ENCODE measurements around the gene APOBEC3G.
"Not testable (repeated sequence)": the region's sequence is repeated elsewhere in the genome, so short reads cannot be mapped to it uniquely, and the experiment has no call there.

Gene APOBEC3G

DNA sequence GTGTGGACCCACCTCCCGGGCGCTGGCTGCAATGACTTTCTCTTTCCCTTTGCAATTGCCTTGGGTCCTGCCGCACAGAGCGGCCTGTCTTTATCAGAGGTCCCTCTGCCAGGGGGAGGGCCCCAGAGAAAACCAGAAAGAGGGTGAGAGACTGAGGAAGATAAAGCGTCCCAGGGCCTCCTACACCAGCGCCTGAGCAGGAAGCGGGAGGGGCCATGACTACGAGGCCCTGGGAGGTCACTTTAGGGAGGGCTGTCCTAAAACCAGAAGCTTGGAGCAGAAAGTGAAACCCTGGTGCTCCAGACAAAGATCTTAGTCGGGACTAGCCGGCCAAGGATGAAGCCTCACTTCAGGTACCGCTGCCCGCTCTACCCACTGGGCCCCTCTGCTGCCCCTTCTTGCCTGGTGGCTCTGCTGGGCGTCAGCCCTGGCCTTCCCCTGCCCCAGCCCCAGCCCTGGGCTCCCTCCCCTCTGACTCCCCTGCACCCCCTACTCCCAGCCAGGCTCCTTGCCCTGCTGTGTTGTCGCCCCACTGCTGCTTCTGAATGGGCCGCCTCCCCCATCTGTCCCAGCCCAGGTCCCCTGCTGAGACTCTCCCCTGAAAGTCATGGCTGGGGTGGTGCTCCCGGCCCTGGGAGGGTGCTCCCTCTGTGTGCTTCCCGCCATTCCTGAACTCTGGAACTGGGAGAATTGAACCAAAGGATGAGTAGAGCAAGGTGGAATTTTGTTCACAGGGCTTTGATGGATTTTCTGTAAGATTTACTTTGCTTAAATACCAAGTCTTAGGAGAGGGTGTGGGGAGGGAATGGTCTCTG, at the start of gene APOBEC3G:
APOBEC3G (plus strand) TSS at position 250 of the 815 bp plus-strand sequence; CDS start at position 337, 87 bp downstream.
- peak in 10 of 56 donors; percentile 2 to 25 (median 8) for DNase-seq

DNA sequence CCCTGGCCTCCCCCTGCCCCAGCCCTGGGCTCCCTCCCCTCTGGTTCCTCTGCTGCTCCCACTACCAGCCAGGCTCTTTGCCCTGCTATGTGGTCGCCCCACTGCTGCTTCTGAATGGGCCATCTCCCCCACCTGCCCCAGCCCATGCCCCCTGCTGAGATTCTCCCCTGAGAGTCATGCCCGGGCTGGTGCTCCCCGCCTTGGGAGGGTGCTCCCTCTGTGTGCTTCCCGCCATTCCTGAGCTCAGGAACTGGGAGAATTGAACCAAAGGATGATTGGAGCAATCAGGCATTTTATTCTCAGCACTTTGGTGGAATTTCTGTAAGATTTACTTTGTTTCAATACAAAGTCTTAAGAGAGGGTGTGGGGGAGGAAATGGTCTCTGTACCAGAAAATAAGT, 49.4 kb upstream of the APOBEC3G start:
- no peak for DNase-seq

DNA sequence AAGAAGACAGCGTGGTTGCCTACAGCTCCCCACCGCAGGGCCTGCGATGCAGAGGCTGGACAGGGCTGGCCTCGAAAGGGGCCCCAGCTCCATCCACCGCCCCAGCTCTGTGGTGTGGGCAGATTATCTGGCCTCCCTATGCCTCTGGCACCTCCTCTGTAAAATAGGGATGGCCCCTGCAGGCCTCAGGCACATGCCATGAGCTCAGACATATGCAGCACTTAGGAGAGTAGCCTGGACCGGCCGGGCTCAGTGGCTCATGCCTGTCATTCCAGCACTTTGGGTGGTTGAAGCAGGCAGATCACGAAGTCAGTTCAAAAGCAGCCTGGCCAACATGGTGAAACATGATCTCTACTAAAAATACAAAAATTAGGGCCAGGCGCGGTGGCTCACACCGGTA, 48.8 kb upstream of the APOBEC3G start:
- DNase-seq = no peak

DNA sequence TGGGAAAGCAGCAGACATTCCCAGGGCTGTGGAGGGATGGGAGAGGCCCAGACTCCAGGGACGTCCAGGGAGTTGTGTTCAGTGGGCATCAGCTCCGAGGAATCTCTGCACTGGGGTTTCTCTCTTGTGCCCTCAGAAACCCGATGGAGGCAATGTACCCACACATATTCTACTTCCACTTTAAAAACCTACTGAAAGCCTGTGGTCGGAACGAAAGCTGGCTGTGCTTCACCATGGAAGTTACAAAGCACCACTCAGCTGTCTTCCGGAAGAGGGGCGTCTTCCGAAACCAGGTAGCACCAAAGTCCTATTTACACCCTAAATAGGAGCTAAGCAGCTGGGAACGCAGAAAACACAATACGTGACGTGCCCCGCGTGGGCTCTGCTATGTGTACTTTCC, 47.8 kb upstream of the APOBEC3G start:
- DNase-seq = no peak

DNA sequence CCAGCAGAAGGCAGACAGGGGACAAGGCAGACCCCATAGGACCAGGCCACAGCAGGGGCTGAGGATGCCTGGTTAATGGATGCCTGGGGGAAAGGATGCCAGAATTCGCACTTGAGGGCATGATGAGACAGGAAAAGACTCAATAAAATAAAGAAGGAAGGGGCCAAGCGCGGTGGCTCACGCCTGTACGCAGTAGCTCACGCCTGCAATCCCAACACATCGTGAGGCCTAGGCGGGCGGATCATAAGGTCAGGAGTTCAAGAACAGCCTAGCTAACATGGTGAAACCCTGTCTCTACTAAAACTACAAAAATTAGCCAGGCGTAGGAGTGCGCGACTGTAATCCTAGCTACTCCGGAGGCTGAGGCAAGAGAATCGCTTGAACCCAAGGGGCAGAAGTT, 46.4 kb upstream of the APOBEC3G start:
- DNase-seq = no peak

DNA sequence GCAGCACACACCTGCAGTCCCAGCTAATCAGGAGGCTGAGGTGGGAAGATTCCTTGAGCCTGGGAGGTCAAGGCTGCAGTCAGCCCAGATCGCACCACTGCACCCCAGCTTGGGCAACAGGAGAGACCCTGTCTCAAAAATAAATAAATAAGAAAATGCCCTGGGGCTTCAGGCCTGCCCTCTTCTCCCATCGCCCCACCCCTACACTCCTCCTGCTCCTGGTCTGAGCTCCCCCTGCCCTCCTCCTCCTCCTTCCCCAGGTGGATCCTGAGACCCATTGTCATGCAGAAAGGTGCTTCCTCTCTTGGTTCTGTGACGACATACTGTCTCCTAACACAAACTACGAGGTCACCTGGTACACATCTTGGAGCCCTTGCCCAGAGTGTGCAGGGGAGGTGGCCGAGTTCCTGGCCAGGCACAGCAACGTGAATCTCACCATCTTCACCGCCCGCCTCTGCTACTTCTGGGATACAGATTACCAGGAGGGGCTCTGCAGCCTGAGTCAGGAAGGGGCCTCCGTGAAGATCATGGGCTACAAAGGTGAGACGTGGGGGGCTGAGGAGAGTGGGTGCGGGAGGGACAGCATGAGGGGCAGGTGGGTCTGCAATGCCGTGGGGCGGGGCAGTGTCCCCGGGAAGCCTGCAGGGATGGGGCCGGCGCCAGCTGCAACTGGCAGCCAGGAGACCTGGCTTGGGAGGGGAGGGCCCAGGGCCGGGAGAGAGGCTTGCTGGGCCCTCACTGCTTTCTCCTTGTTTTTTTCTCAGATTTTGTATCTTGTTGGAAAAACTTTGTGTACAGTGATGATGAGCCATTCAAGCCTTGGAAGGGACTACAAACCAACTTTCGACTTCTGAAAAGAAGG, 45.4 kb upstream of the APOBEC3G start:
- DNase-seq = not testable (repeated sequence)

DNA sequence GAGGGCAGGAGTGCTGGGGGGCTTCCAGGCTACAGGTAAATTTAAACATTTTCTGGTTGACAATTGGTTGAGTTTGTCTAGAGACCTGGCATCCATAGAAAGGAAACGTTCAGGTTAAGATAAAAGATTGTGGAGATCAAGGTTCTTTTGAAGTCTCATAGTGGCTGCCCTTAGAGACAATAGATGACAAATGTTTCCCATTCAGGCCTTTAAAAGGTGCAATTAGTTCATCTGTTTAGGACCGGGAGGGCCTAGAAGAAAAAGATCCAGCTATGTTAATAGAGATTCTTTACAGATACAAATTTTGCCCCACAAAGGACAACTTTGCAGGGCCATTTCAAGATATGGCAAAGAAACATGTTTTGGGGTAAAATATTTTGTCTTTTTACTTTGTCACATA, 40.0 kb upstream of the APOBEC3G start:
- not testable (repeated sequence) for DNase-seq

DNA sequence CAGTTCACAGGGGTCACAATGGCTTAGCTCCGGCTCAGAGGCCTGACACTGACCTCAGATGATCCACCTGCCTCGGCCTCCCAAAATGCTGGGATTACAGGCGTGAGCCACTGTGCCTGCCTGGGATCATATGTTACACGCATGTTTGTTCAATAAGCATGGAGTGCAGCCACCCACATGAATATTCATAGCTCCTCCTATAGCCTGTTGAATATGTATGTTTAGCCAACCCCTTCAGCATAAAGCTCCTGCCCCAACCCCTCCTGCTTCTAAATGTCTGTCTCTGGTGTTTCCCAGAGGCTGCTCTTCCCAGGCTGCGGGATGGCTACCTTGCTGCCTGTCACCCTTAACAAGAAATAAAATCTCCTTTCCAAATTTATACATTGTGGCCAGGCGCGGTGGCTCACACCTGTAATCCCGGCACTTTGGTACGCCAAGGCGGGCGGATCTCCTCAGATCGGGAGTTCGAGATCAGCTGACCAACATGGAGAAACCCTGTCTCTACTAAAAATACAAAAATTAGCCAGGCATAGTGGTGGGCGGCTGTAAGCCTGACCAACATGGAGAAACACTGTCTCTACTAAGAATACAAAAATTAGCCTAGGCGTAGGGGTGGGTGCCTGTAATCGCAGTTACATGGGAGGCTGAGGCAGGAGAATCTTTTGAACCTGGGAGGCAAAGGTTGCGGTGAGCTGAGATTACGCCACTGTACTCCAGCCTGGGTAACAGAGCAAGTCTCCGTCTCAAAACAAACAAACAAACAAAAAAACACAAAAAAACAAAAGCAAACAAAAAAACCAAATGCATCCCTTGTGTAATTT, 37.6 kb upstream of the APOBEC3G start:
- no peak for DNase-seq

DNA sequence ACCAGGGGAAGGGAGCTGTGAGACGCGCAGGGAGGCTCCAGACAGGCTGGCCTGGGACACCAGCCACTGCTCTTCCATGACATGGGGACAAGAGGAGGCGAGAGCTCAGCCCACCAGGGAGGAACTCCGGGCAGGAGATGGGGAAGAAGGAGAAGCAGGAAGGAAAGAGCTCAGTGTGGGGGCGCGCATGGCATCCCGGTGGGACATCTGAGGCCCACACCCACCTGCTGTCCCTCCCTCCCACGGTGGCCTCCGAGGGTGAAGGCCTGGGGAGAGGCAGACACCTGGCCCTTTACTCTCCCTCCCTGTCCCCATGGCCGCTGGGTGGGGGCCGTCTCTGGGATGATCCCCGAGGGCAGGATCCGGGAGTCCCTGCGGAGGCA, 36.9 kb upstream of the APOBEC3G start:
- DNase-seq = not testable (repeated sequence)

DNA sequence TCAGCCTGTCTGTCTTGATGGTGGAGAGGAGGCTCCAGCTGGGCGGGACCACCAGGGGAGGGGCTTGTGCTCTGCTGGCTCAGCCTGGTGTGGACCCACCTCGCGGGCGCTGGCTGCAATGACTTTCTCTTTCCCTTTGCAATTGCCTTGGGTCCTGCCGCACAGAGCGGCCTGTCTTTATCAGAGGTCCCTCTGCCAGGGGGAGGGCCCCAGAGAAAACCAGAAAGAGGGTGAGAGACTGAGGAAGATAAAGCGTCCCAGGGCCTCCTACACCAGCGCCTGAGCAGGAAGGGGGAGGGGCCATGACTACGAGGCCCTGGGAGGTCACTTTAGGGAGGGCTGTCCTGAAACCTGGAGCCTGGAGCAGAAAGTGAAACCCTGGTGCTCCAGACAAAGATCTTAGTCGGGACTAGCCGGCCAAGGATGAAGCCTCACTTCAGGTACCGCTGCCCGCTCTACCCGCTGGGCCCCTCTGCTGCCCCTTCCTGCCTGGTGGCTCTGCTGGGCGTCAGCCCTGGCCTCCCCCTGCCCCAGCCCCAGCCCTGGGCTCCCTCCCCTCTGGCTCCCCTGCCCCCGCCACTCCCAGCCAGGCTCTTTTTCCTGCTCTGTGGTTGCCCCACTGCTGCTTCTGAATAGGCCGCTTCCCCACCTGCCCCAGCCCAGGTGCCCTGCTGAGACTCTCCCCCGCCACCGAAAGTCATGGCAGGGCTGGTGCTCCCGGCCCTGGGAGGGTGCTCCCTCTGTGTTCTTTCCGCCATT, 36.4 kb upstream of the APOBEC3G start, which contains the start of gene APOBEC3F:
APOBEC3F (plus strand) TSS at position 327 of the 759 bp plus-strand sequence; CDS start at position 424, 97 bp downstream.
- peak in 3 of 56 donors; percentile 12 to 35 (median 19) for DNase-seq

DNA sequence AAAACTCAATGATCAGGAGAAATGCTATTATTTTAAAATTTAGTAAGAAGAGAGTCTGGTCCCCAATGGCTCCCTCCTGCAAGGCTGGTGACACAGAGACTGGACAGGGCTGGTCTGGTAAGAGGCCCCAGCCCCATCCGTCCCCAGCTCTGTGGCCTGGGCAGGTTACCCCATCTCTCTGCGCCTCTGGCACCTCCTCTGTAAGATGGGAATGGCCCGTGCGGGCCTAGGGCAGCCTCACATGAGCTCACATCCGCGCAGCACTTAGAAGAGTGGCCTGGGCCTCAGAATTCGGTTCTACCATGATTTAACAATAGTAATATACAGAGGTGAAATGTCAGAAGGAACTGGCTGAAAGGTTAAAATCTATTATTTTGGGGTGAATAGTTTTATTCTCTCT, 35.2 kb upstream of the APOBEC3G start:
- no peak for DNase-seq

DNA sequence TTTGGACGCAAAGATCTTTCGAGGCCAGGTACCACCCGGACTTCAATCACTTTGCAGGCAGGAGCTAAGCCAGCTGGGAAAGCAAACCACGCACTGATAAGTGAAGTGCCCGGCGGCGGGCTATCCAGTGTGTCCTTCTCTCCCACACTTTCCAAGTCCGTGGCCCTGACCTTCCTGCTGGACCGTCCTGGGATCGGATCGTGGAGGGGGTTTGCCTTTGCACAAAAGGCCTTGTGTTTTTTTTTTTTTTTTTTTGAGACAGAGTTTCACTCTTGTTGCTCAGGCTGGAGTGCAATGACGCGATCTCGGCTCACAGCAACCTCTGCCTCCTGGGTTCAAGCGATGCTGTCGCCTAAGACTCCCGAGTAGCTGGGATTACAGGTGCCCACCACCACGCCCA, 34.0 kb upstream of the APOBEC3G start:
- DNase-seq = not testable (repeated sequence)

DNA sequence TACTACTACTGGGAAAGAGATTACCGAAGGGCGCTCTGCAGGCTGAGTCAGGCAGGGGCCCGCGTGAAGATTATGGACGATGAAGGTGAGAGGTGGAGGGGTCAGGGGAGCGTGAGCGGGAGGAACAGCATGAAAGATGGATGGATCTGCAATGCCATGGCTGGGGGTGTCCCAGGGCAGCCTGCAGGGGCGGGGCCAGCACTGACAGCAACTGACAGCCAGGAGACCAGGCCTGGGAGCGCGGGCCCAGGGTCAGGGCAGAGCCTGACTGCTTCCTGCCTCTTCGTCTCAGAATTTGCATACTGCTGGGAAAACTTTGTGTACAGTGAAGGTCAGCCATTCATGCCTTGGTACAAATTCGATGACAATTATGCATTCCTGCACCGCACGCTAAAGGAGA, 31.9 kb upstream of the APOBEC3G start:
- DNase-seq = not testable (repeated sequence)

DNA sequence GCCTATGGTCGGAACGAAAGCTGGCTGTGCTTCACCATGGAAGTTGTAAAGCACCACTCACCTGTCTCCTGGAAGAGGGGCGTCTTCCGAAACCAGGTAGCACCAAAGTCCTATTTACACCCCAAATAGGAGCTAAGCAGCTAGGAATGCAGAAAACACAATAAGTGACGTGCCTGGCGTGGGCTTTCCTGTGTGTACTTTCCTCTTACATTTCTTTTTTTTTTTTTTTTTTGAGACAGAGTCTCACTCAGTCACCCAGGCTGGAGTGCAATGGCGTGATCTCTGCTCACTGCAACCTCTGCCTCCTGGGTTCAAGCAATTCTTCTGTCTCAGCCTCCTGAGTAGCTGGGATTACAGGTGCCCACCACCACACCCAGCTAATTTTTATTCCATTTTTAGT, 27.6 kb upstream of the APOBEC3G start:
- DNase-seq = not testable (repeated sequence)

DNA sequence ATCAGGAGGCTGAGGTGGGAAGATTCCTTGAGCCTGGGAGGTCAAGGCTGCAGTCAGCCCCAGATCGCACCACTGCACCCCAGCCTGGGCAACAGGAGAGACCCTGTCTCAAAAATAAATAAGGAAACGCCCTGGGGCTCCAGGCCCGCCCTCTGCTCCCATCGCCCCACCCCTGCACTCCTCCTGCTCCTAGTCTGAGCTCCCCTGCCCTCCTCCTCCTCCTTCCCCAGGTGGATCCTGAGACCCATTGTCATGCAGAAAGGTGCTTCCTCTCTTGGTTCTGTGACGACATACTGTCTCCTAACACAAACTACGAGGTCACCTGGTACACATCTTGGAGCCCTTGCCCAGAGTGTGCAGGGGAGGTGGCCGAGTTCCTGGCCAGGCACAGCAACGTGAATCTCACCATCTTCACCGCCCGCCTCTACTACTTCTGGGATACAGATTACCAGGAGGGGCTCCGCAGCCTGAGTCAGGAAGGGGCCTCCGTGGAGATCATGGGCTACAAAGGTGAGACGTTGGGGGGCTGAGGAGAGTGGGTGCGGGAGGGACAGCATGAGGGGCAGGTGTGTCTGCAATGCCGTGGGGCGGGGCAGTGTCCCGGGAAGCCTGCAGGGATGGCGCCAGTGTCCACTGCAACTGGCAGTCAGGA, 25.1 kb upstream of the APOBEC3G start:
- not testable (repeated sequence) for DNase-seq

DNA sequence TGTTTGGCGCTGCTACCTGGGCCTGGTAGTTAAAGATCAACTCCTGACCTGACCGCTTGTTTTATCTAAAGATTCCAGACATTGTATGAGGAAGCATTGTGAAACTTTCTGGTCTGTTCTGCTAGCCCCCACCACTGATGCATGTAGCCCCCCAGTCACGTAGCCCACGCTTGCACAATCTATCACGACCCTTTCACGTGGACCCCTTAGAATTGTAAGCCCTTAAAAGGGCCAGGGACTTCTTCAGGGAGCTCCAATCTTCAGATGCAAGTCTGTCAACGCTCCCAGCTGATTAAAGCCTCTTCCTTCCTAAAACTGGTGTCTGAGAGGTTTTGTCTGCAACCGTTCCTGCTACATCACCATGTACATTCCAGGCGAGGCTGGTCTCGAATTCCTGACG, 21.4 kb upstream of the APOBEC3G start:
- no peak for DNase-seq

DNA sequence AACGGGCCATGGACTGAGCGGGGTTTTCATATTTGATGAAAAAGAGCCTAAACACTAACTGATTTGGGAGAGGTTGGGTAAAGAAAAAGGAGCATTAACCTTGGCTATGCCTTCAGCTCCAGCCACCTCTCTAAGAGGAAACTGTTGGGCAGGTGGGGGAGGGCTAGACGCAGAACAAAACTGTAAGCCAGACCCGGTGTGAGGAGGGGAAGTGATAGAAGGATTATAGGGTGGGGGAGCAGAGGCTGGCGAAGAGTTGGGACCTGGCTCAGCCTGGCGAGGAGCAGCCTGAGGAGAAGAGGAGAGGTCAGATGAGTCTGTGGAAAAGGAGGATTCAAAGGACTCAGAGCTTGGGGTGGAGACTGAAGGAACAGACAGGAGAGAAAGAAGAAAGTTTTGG, 15.8 kb upstream of the APOBEC3G start:
- DNase-seq = not testable (repeated sequence)

DNA sequence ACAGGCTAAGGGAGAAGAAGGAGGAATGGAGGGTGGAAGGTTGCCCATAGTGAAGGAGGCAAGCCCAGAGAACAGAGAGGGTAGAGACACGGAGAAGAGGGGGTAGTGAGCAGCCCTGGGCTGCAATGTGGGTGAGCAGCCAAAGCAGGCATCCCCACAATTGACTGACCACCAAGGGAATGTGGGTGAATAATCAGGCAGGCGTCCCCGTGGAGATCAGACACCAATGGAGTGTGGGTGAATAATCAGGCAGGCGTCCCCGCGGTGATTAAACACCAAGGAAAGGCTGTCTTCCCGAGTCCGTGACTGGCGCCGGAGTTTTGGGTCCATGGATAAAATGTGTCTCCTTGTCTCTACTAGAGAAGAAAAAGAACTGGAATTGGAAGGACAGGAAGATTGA, 15.1 kb upstream of the APOBEC3G start:
- DNase-seq = not testable (repeated sequence)

DNA sequence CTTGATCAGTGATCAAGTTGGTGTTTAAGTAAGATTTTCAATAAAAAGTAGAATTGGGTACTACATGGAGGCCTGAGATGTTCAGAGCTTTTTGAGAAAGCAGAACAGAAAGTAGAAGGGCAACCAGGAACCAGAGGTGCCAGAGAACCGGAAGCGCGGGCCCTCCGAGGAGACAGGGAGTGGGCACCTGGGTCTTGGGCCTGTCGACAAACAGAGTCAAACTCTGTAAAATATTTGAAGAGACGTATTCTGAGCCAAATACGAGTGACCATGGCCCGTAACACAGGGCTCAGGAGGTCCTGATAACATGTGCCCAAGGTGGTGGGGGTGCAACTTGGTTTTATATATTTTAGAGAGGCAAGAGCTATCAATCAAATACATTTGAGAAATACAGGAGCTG, 13.2 kb upstream of the APOBEC3G start:
- DNase-seq = not testable (repeated sequence)
